ENCODE results near the gene MAPK7. TPM values are rescaled to one million over a fixed set of nuclear protein-coding genes. Genes with fewer than 3 reads are reported as not detected.

The MAPK7 gene
- total and polyA plus RNA-seq, 9 of the 15 experiments (the other 6 are each of a cell fraction or from before 2014, with no cell fraction given), result 0.46 to 7.5 (median 2.5) TPM

GRCh38 chr17:19372866-19373504, 5.3 kb upstream of the MAPK7 start (continued):
- TF ChIP-seq KDM2B (CRISPR knock-in tag; IDR thresholded peaks at IDR 0.05) (no peak), PHF21A (IDR thresholded peaks at IDR 0.05; ENCODE audit: borderline replicate concordance, low read depth) (no peak), HCFC1 (IDR thresholded peaks at IDR 0.05; ENCODE audit: low read depth, low read length) (no peak), ATF7 (IDR thresholded peaks at IDR 0.05) (no peak)

- POLR2A ChIA-PET, result interaction anchor here (0.9 kb wide), 1 partner anchor 10 kb away, joined by 5 read pairs; no protein-coding TSS in a partner anchor
- intact Hi-C loops (cut with micrococcal nuclease), result no loop called here
- WGBS (ENCODE audit: insufficient coverage, low coverage, missing lambda C conversion rate), result 57% methylated on average over 5 of the region's 5 CpGs
- Histone ChIP-seq H3K9ac (ENCODE audit: insufficient read depth in 1 of 2, low read depth in 2 of 2, low read length in 2 of 2) (no peak overlapping the region), H3K27me3 (ENCODE audit: control insufficient read depth in 2 of 2, insufficient read depth in 2 of 2, low read length in 2 of 2) (no peaks in the 10 kb centered on the region; a peak in 1 of 5 replicates), H3K27ac (ENCODE audit: extremely low read depth, low read depth, low read length) (no peak overlapping the region), H3K4me2 (ENCODE audit: insufficient read depth, low read length) (no peak overlapping the region), H3K4me1 (replicated peaks in 1 of 2; ENCODE audit: control insufficient read depth in 2 of 2, insufficient read depth in 2 of 2, low read length in 2 of 2) (peaks cover 0 to 14% of the 10 kb centered on the region in 2 experiments; a peak in 3 of 5 replicates), H3K9me3 (replicated peaks; ENCODE audit: control insufficient read depth, insufficient read depth, low read depth, low read length) (no peaks in the 10 kb centered on the region), H3K79me2 (ENCODE audit: control insufficient read depth, insufficient read depth, low read length) (peaks cover 6% of the 10 kb centered on the region; the same call in 2 of the 3 replicates), H4K20me1 (replicated peaks; ENCODE audit: control insufficient read depth, insufficient read depth, low read length) (no peaks in the 10 kb centered on the region), H2AFZ (ENCODE audit: low read depth, low read length) (no peak overlapping the region), H3K4me3 (no peak overlapping the region), H3K9me1 (ENCODE audit: control insufficient read depth, insufficient read depth, low read length) (no peaks in the 10 kb centered on the region), H3K36me3 (ENCODE audit: control insufficient read depth, insufficient read depth, low read length) (no peaks in the 10 kb centered on the region)
- no TSS peak for BruUV-seq (replicated peaks)
- ATAC-seq (no peak), FAIRE-seq (no peak), DNase-seq (ENCODE audit: extremely low read depth in 1 of 4, low spot score in 3 of 4) (no peak)
- in situ Hi-C loops (cut with MboI), result no loop called here
- CTCF ChIA-PET (ENCODE audit: low intra/inter-chr PET ratio), result no interaction called here
- TF ChIP-seq POLR2AphosphoS2 (IDR thresholded peaks at IDR 0.05; ENCODE audit: low read length) (no peak), ATF1 (CRISPR knock-in tag; IDR thresholded peaks at IDR 0.05) (no peak), ATF1 (tag; IDR thresholded peaks at IDR 0.05) (no peak), NBN (IDR thresholded peaks at IDR 0.05; ENCODE audit: low read depth) (no peak), XRCC5 (IDR thresholded peaks at IDR 0.05; ENCODE audit: low read depth, low read length) (no peak), RFX1 (IDR thresholded peaks at IDR 0.05) (no peak), RBM22 (IDR thresholded peaks at IDR 0.05; ENCODE audit: low read depth, low read length, poor library complexity, severe bottlenecking) (no peak), LEF1 (IDR thresholded peaks at IDR 0.05) (no peak), ERF (CRISPR knock-in tag; IDR thresholded peaks at IDR 0.05) (no peak), PKNOX1 (IDR thresholded peaks at IDR 0.05) (no peak), MAX (CRISPR knock-in tag; IDR thresholded peaks at IDR 0.05) (no peak), CLOCK (CRISPR knock-in tag; IDR thresholded peaks at IDR 0.05; ENCODE audit: borderline replicate concordance) (no peak), HIVEP1 (CRISPR knock-in tag; IDR thresholded peaks at IDR 0.05) (no peak), ZNF76 (CRISPR knock-in tag; IDR thresholded peaks at IDR 0.05; ENCODE audit: borderline replicate concordance) (no peak), SUPT5H (IDR thresholded peaks at IDR 0.05) (no peak), TCFL5 (CRISPR knock-in tag; conservative IDR thresholded peaks at IDR 0.05) (no peak), PTRF (tag; IDR thresholded peaks at IDR 0.05) (no peak)
These were observed 4.2 kb upstream of the MAPK7 start for GRCh38 chr17:19374136-19374535.

All from K562 (cell line).